Measurements from ENCODE around the gene PDE6B.

Gene PDE6B

GRCh38 chr4:675036-675882 is 49.9 kb downstream of the PDE6B start:
- DNase-seq: no peak

DNA sequence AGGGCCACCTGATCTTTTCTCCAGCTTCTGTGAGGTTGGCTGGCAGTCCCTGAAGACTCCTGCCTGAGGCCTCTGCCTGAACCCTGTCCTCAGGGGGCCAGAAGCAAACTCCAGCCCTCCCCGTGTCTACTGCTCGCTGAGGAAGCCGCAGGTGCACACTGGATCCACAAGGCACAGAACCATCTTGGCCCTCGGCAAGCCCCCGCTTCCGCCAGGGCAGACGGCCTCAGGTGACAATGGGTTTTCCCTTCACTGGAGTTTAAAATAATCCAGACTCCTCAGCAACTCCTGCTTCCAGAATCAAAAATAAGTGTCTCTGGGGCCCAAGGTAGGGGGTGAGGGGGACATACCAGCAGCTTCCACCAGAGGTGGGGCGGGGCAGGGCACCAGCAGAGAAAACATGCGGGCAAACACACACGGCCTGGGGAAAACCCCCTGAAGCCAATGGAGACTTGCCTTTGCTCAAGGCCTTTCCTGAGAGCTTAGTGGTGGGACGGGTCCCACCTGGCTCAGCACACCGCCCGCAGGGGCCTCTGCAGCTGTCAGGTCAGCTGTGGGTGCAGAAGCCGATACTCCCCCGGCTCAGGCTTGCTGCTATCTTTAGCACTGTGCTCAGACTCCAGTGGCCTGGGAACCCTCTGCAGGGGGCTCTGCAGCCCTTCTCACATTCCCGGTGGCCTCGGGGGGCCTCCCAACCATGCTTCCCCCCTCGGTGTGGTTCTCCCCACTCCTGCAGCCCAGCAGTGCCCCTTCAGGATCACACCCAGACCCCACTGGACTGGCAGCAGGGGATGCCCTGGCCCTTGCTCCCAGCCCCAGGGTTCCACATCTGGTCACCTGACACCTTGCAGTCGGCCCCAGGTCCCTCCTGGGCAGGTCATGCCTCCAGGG is 50.9 kb downstream of the PDE6B start:
- DNase-seq: no peak

GRCh38 chr4:676871-677235 is 51.5 kb downstream of the PDE6B start:
- DNase-seq: no peak

DNA sequence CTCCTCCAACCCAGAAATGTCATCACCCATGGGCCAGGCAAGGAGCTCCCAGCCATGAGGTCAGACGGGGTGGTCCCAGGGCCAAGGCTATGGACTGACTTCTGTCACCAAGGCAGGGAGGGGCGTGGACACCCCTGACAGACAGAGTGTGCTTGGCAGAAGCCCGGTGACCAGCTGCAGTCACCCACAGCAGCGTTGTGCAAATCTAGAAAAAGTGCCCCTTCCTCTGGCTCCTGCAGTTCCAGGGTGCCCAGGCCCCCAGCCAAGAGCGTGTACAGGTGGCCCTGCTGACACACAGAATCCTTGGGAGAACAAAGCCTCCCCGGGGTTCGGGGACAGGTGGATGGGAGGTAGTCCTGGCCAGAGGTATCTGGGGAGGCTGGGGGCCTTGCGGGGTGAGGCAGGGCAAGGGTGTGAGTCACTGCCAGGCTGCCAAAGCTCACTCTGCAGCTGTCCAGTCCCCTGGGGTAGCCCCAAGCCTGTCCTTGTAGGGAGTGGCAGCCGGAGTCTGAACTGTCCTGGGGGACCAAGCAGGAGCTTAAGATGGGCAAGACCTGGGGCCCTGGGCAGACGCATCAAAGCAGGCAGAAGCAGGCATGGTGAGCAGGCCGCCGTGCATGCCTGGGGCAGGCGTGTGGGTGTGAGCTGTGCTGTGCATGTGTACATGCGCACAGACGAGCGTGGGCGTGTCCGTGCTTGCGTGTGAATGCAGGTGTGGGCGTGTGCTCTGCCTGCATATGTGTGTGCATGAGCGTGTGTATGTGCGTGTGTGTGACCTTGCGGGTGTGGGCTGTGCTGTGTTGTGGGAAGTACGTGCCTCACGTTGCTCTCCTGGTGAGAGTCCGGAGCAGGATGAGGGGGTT is 52.3 kb downstream of the PDE6B start:
- no peak for DNase-seq

GRCh38 chr4:678331-679103 is 53.1 kb downstream of the PDE6B start:
- no peak for DNase-seq

DNA sequence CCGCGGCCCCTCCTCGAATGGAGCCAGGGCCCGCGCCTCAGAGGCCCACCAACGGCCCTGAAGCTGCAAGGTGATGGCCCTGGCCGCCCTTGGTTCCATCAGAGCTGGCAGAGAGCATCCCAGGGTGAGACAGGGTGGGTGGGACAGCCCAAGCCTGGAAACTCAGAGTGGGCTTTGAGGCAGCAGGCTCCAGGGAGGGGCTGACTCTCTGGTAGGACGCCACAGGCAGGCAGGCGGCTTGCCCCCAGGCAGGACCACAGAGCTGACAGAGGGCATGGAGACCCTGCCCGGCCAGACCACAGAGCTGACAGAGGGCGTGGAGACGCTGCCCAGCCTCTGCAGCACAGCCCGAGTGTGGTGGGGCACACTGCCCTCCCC is 53.7 kb downstream of the PDE6B start:
- no peak for DNase-seq

- DNase-seq: no peak
Observed at GRCh38 chr4:679629-680028, 54.3 kb downstream of the PDE6B start.

- DNase-seq: no peak
Observed at GRCh38 chr4:680091-680490, 54.7 kb downstream of the PDE6B start.

DNA sequence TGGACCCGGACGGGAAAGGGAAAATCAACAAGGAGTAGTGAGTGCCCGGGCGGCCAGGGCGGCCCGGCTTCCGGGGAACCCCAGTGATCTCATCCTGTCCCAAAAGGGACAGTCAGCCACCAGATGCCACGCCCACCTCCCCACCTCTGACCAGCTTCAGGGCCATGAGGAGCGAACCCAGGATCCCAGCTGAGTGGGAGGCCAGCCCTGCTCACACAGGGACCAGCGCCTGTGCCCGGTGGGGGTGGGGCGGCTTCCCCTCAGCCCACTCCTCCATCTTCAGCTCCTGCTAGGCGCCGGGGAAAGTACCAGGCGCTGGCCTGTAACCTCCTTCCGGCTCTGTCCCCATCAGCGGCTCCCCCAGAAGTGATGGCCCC is 55.2 kb downstream of the PDE6B start:
- no peak for DNase-seq

DNA sequence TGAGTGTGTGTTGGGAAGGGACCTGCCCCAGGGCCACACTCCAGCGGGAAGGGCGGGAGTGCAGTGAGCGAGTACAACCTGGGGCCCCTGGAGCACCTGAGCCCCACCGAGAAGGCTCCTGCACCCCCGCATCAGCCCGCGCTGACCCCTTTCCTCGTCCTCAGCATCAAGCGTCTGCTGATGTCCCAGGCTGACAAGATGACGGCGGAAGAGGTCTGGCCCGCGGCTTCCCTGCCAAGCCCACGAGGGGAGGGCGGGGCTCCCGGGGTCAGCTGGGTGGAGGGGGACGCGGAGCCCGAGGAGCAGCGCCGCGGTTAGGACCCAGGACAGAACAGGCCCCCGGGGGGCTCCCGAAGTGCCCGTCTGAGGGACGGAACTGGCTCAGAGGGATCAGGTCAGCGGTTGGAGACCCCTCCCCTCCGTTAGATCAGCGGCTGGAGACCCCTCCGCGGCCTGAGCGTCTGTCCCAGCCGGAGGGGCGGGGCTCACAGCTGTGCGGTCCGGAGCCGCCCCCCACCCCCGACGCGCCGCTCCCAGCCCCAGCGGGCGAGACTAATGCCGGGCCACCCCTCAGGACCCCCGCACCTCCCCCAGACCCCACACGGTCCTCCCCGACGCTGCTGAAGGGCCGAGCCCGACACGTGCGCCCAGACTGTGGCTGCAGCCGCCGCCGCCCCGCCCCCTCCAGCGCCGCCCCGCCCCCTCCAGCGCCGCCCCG is 55.7 kb downstream of the PDE6B start:
- peak; percentile 72 for DNase-seq

- peak; percentile 38 for DNase-seq
Observed at GRCh38 chr4:681736-682451, 56.5 kb downstream of the PDE6B start.

DNA sequence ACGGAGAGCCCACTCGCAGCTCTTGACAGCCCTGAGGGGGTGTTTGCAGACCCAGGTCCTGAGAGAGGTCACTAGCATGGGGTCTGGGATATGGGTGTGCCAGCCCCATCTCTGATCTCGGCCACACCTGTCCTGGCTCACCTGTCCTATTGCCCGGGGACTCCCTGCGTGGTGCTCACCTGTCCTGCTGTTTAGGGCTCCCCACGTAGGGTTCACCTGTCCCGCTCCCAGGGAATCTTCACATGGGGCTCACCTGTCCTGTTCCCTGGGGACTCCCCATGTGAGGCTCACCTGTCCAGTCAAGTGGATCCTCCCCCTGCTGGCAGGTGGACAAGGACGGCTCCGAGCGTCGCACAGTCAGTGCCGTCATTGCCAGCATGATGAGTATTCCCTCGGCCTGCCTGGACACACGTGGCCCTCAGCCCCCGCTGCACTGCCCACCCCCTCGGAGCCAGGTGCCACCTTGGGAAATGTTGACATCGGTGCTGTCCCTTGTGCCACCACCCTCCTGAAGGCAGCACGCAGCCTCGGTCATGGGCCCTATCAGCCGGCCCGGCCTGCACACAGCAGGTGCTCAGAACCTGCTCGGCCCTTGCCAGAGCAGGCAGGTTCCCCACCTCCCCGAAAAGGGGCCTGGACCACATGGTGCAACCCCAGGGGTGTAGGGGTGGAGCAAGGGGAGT is 57.3 kb downstream of the PDE6B start:
- no peak for DNase-seq

DNA sequence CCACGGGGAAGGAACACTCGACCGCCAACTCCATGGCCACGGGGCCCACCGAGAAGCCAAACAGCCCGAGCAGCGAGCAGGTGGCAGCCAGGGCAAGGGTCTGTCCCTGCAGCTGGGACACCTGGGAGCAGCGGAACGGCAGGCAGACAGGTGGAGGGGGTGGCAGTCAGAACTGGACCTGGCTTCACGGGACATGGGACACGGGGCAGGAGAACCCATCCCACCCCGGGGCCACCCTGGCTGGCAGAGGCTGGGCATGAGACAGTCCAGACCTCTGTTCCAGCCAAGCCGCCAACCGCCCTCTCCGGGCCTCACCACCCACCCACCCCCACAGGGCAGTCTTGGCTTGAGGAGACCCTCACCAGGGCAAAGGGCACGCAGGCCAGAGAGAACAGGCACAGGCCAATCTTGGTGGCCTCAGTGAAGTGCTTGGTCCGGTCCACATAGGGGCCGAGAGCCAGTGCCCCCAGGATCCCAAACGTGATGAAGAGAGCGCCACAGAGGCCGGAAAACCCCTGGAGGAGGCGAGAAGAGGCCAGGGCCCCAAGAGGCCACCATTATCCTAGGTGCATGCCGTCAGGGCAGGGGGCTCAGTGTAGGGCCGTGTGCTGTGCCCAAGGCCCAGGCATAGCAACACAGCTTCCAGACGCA is 58.0 kb downstream of the PDE6B start:
- no peak for DNase-seq

- DNase-seq: peak; percentile 51
Observed at GRCh38 chr4:683982-684622, 58.7 kb downstream of the PDE6B start.

DNA sequence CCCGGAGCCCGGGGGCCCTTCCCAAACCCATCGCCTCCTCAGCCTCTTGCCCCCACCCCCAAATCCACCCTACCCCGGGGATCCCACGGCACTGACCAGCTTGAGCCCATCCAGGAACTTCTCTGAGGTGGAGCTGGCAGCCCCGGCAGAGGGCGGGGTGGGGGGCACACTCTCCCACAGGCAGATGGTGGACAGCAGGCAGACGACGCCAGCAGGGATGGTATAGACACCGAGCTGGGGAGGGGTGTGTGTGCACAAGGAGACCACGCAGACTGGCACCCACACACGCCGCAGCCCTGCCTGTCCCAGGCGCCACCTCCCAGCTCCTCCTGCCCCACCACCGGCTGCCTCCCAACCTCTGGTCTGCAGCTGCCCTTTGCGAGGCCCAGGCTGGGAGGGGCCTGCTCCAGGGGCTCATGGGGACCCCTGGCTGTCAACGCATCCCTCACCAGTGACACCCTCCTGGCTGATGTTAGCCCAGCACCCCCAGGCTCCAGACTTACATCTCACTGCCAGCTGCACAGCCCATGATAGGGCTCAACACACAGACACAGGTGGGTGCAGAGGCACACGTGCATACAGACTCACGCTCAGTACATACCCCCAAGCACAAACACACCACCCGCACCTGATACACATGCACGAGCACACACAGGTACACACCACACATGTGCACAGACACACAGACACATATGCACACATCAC is 59.4 kb downstream of the PDE6B start:
- DNase-seq: no peak

GRCh38 chr4:685679-686412 is 60.5 kb downstream of the PDE6B start:
- no peak for DNase-seq

GRCh38 chr4:686413-687040 is 61.2 kb downstream of the PDE6B start:
- DNase-seq: no peak
